Measurements from ENCODE around the gene RAB13. TPM values are rescaled to one million over a fixed set of nuclear protein-coding genes. Genes with fewer than 3 reads are reported as not detected.

The RAB13 gene
- total and polyA plus RNA-seq, 2 of the 13 experiments (the other 11 are each of a cell fraction or from before 2014, with no cell fraction given): 15.9 to 24.7 TPM

GRCh38 chr1:153977250-153978240 lies 8.6 kb downstream of the RAB13 start, which contains the start of gene JTB (continued):
- TF ChIP-seq TIGD3 (CRISPR knock-in tag; IDR thresholded peaks at IDR 0.05; ENCODE audit: borderline replicate concordance) (peak; percentile 40; the same call in 1 of the 2 replicates), MXI1 (IDR thresholded peaks at IDR 0.05; ENCODE audit: borderline replicate concordance, low read depth, low read length) (peak; percentile 42; the same call in 1 of the 3 replicates), ZNF713 (CRISPR knock-in tag; IDR thresholded peaks at IDR 0.05) (no peak; the same call in 1 of the 2 replicates), ZNF367 (CRISPR knock-in tag; IDR thresholded peaks at IDR 0.05; ENCODE audit: borderline replicate concordance) (no peak; the same call in 1 of the 2 replicates), HCFC1 (IDR thresholded peaks at IDR 0.05; ENCODE audit: low read depth, low read length) (peak; percentile 82), CBFB (CRISPR knock-in tag; IDR thresholded peaks at IDR 0.05) (peak; percentile 64), ZNF746 (CRISPR knock-in tag; IDR thresholded peaks at IDR 0.05) (no peak), BHLHE40 (IDR thresholded peaks at IDR 0.05; ENCODE audit: low read length) (no peak), DMAP1 (CRISPR knock-in tag; IDR thresholded peaks at IDR 0.05) (peak; percentile 92), ZSCAN29 (CRISPR knock-in tag; conservative IDR thresholded peaks at IDR 0.05) (peak; percentile 43; the same call in 1 of the 2 replicates), SRSF4 (IDR thresholded peaks at IDR 0.05; ENCODE audit: low read depth, low read length, poor library complexity, severe bottlenecking) (no peak), E2F1 (CRISPR knock-in tag; IDR thresholded peaks at IDR 0.05) (peak; percentile 80), ARNTL (CRISPR knock-in tag; IDR thresholded peaks at IDR 0.05) (no peak), ZNF335 (CRISPR knock-in tag; IDR thresholded peaks at IDR 0.05) (peak; percentile 67; the same call in 1 of the 2 replicates), ZNF672 (CRISPR knock-in tag; IDR thresholded peaks at IDR 0.05) (no peak), ZNF7 (CRISPR knock-in tag; IDR thresholded peaks at IDR 0.05) (no peak)
- TF ChIP-seq, protein P1, sequence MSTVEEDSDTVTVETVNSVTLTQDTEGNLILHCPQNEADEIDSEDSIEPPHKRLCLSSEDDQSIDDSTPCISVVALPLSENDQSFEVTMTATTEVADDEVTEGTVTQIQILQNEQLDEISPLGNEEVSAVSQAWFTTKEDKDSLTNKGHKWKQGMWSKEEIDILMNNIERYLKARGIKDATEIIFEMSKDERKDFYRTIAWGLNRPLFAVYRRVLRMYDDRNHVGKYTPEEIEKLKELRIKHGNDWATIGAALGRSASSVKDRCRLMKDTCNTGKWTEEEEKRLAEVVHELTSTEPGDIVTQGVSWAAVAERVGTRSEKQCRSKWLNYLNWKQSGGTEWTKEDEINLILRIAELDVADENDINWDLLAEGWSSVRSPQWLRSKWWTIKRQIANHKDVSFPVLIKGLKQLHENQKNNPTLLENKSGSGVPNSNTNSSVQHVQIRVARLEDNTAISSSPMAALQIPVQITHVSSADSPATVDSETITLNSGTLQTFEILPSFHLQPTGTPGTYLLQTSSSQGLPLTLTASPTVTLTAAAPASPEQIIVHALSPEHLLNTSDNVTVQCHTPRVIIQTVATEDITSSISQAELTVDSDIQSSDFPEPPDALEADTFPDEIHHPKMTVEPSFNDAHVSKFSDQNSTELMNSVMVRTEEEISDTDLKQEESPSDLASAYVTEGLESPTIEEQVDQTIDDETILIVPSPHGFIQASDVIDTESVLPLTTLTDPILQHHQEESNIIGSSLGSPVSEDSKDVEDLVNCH (CRISPR knock-in tag; IDR thresholded peaks at IDR 0.05): no peak; the same call in 1 of the 2 replicates
- TF ChIP-seq, protein P2, sequence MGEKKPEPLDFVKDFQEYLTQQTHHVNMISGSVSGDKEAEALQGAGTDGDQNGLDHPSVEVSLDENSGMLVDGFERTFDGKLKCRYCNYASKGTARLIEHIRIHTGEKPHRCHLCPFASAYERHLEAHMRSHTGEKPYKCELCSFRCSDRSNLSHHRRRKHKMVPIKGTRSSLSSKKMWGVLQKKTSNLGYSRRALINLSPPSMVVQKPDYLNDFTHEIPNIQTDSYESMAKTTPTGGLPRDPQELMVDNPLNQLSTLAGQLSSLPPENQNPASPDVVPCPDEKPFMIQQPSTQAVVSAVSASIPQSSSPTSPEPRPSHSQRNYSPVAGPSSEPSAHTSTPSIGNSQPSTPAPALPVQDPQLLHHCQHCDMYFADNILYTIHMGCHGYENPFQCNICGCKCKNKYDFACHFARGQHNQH (CRISPR knock-in tag; IDR thresholded peaks at IDR 0.05): peak; percentile 75; the same call in 1 of the 2 replicates
- TF ChIP-seq, protein P3, sequence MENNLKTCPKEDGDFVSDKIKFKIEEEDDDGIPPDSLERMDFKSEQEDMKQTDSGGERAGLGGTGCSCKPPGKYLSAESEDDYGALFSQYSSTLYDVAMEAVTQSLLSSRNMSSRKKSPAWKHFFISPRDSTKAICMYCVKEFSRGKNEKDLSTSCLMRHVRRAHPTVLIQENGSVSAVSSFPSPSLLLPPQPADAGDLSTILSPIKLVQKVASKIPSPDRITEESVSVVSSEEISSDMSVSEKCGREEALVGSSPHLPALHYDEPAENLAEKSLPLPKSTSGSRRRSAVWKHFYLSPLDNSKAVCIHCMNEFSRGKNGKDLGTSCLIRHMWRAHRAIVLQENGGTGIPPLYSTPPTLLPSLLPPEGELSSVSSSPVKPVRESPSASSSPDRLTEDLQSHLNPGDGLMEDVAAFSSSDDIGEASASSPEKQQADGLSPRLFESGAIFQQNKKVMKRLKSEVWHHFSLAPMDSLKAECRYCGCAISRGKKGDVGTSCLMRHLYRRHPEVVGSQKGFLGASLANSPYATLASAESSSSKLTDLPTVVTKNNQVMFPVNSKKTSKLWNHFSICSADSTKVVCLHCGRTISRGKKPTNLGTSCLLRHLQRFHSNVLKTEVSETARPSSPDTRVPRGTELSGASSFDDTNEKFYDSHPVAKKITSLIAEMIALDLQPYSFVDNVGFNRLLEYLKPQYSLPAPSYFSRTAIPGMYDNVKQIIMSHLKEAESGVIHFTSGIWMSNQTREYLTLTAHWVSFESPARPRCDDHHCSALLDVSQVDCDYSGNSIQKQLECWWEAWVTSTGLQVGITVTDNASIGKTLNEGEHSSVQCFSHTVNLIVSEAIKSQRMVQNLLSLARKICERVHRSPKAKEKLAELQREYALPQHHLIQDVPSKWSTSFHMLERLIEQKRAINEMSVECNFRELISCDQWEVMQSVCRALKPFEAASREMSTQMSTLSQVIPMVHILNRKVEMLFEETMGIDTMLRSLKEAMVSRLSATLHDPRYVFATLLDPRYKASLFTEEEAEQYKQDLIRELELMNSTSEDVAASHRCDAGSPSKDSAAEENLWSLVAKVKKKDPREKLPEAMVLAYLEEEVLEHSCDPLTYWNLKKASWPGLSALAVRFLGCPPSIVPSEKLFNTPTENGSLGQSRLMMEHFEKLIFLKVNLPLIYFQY (CRISPR knock-in tag; IDR thresholded peaks at IDR 0.05; ENCODE audit: borderline replicate concordance): peak; percentile 41; the same call in 1 of the 2 replicates
